Measurements from ENCODE around the gene SDHA.
"Not testable (repeated sequence)": the region's sequence is repeated elsewhere in the genome, so short reads cannot be mapped to it uniquely, and the experiment has no call there.

DNA sequence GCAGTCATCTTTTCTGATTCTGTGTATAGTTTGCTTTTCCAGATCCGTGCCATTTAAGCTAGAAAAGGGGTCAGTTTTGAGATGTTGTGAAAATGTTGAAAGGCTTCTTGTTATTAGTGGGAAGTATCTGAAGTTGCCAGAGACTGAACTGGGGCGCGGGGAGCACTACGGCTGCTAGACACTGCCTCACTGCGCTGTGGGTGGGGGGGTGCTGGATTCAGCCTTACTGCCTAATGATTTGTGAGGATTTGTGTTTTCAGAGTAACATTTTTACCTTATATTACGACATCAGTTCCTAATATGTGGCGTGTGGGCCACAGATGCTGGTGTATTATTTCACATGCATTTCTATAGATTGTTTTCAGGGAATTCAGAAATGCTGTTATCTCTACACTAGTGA is 55.4 kb downstream of the SDHA start:
- TF ChIP-seq, protein P1, sequence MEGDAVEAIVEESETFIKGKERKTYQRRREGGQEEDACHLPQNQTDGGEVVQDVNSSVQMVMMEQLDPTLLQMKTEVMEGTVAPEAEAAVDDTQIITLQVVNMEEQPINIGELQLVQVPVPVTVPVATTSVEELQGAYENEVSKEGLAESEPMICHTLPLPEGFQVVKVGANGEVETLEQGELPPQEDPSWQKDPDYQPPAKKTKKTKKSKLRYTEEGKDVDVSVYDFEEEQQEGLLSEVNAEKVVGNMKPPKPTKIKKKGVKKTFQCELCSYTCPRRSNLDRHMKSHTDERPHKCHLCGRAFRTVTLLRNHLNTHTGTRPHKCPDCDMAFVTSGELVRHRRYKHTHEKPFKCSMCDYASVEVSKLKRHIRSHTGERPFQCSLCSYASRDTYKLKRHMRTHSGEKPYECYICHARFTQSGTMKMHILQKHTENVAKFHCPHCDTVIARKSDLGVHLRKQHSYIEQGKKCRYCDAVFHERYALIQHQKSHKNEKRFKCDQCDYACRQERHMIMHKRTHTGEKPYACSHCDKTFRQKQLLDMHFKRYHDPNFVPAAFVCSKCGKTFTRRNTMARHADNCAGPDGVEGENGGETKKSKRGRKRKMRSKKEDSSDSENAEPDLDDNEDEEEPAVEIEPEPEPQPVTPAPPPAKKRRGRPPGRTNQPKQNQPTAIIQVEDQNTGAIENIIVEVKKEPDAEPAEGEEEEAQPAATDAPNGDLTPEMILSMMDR (IDR thresholded peaks at IDR 0.05 in 8 of 11, conservative IDR thresholded peaks at IDR 0.05 in 3 of 11): not testable (repeated sequence)
- TF ChIP-seq POLR2A (IDR thresholded peaks at IDR 0.05): not testable (repeated sequence)
